M059J (cell line): ENCODE results near the gene PNCK. TPM values are rescaled to one million over a fixed set of nuclear protein-coding genes. Genes with fewer than 3 reads are reported as not detected.
A peak's percentile ranks its signal among the peaks of the same experiment; 100 is the strongest.
"Not testable (repeated sequence)": the region's sequence is repeated elsewhere in the genome, so short reads cannot be mapped to it uniquely, and the experiment has no call there.

ENCODE experiments used
- DNase-seq: peaks from one replicate; pipeline ENCODE4 v3.0.0-alpha.2; 2012; ENCODE audit warnings: low read depth
- total RNA-seq: library from RNA; depleted of rRNA; stranded (reverse); fragments of >200 nt; shearing (Covaris generic); gene quantifications from 2 replicates; pipeline ENCODE4 v1.2.3, GENCODE V29; 2014

Gene PNCK
- total RNA-seq, 1 experiment from 2014 or later: not detected

DNA sequence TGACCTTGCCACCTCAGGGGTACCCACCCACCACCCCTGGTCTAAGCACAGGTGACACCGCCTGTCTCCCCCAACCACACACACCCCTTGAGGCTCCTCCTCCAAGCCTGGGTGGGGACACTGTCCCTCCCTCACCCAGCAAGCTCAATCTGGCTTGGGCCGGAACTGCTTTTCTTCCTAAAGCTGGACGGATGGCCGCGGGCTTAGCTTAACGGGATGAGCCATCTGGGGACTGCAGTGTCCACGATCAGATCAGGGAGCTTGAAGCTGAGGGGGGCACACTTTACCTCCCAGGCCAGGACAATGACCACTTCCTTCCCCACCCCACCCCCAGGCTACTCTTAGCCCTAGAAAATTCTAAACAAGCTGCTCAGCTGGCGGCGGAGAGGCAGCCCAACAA is 13.1 kb upstream of the PNCK start:
- DNase-seq: no peak

DNA sequence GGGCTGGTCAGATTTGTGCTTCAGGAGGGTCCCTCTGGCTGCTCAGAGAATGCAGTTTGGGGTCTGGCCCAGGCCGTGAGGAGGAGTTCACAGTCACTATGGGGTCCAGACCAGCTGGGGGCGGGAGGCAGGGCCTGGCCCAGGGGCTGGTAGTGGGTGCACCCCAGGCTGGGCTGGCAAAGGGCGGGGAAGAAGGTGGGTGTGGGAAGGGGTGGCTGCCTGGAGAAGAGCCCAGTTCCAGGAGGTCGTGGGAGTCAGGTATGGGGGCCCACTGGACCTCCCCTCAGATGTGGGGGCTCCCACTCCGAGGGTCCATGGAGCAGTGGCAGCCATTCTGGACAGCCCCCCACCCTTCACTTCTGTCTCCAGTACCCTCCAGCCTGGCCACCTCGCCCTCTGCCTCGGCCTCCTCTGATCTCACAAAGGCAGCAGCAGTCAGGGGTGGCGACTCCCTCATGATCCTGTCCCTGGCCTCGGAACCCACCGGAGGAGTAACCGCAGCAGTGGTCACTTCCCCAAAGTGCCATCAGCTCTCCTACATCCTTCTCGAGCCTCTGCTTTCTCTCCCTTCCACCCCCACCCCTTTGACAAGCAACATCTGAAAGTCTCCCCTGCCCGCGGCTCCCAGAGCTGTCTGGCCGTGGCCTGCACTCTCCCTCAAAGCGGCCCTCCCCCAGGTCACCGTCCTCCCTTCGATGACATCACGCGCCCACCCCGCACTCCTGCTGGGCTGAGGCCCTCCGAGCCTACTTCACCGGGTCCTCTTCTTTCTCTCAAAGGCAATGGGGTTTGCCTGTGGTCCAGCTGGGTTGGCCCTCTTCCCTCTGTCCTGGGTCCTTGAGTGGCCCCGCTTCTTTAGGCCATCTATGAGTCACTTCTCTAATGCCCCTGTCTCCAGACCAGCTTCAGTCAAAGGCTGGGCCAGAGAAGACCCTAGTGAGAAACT is 12.4 kb upstream of the PNCK start:
- no peak for DNase-seq

GRCh38 chrX:153685156-153685536 is 11.5 kb upstream of the PNCK start:
- no peak for DNase-seq

DNA sequence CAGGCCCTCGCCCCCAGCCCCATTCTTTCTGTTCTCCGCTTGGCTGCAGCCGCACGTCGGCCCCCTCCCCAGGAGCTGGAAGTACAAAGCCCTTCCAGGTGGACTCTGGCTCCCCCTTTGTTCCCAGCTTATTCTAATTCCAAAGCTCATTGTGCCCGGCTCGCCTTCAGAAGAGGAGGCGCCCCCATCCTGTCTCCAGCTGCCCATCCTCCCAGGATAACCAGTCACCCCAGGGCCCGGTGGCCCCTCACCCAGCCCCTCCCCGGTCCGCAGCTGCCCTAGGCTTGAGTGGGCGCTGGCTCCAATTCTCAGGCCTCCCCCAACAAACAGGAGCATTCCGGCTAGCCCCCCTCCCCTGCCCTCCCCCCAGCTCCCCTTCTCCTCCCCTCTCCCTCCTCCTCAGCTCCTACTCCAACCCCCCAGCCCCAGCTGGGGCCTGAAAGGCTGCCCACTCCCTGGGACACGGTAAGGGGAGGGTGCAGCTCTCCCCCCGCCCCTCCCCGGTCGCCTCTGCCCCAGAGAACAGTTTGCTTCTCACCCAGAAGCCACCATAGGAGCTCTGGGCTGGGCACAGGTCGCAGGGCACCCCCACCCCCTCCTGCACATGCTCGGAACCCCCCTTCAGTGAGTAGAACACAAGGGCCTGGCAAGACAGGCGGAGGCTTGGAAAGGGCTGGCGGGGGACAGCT is 11.0 kb upstream of the PNCK start:
- DNase-seq: no peak

GRCh38 chrX:153683486-153683885 is 9.9 kb upstream of the PNCK start:
- DNase-seq: not testable (repeated sequence)

GRCh38 chrX:153681175-153681574 is 7.6 kb upstream of the PNCK start:
- no peak for DNase-seq

- DNase-seq: no peak
Measured at GRCh38 chrX:153674219-153674851, 722 bp upstream of the PNCK start.

- DNase-seq: no peak
Measured at GRCh38 chrX:153672531-153673427, 834 bp downstream of the PNCK start.

- DNase-seq: no peak
Measured at GRCh38 chrX:153671589-153672530, 1.8 kb downstream of the PNCK start.

- no peak for DNase-seq
Measured at GRCh38 chrX:153670748-153671588, 2.6 kb downstream of the PNCK start.

GRCh38 chrX:153669901-153670731 is 3.5 kb downstream of the PNCK start:
- DNase-seq: no peak

GRCh38 chrX:153669174-153669890 is 4.3 kb downstream of the PNCK start:
- no peak for DNase-seq

- DNase-seq: no peak
Measured at GRCh38 chrX:153668423-153669173, 5.0 kb downstream of the PNCK start.

GRCh38 chrX:153667956-153668396 is 5.6 kb downstream of the PNCK start:
- DNase-seq: peak; percentile 78

DNA sequence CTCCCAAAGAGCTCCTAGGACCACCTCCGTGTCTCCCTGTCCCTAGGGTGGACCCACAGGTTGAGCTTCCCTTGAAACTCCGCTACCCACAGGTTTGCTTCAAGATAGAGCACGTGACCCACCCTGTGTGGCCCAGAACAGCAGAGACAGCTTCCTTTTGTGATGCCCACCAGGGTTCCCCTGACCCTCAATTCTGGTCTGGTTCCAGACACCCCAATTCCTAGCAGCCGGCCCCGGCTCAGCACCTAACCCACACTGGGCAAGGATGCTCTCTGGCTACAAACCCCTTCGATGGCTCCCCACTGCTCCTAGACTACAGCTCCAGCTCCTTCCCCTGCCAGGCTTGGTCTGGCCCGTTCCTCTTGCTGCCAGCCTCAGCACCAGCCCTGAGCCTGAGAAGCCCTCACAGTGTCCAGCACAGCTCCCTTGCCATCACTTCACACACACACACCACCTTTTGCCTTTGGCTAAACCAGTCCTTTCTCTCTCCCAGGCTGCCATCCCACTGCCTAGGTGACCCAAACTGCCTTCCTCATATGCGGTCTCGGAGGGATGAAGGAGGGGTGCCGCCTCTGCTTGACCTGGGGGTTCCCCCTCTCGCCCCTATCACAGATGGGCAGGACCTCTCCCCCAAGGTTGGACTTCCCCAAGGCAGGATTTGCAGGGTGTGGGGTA is 6.2 kb downstream of the PNCK start:
- no peak for DNase-seq

- DNase-seq: no peak
Measured at GRCh38 chrX:153665726-153666306, 7.8 kb downstream of the PNCK start.
